SKM-1 (cell line): ENCODE data around the gene PLSCR4.
"Not testable (repeated sequence)": the region's sequence is repeated elsewhere in the genome, so short reads cannot be mapped to it uniquely, and the experiment has no call there.

Source experiments
- DNase-seq: peaks from one replicate; lab custom pipeline; 2025; ENCODE audit not compliant: unreplicated experiment; lab: John Stamatoyannopoulos, UW

The PLSCR4 gene

DNA sequence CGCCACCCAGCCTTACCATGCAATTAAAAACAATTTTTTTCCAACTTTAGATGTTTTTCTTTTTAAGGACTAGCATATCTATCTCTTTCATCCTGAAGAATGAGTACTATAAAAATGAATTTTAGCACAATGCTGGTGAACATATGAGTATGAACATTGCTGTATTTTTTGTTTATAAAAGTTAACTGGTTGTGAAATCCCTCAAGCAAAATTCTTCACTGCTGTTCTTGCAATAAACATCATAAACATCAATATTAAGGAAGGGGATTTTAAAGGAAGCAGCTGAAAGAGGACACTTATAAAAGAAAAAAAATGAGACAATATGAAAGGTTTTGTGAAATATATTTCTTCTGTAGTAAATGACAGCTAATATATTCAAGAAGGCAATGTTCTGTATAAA, 3.0 kb downstream of the PLSCR4 start:
- DNase-seq, result no peak

DNA sequence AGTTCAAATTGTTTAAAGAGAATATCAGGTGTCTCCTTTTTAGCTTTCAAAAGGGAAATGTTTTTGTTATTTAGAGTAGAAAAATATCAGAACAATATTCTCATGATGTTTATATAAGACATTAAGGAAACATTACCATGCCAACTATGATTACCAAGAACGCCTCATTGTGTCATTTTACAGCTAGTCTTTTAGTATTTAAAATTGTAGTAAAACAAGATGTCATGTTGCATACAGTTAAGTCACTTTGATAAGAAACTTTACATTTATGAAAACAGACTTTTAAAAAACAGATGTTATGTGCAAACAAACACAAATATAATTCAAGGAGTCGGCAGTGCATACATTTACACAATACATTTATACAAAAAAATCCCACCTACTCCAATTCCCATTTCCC, 4.4 kb downstream of the PLSCR4 start:
- no peak for DNase-seq

DNA sequence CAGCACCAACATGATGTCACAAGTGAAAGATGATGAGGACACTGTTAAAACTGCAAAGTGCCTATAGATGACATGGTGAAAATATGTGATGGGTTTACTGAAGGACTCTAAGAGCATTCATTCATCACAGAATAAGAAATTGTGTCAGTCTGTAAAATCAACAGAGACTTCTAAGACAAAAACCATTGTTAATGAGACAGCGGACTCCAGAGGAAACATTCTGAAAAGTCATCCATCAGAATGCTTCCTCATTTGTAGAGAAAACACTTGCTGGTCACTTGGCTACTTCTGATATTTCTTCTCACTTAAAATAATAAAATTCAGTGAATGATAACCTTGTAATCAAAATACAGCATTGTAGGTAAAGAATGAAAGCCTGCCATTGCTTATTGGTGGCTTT, 7.3 kb downstream of the PLSCR4 start:
- DNase-seq, result no peak

GRCh38 chr3:146241523-146242240, 9.2 kb downstream of the PLSCR4 start:
- DNase-seq, result no peak

GRCh38 chr3:146233487-146233886, 17.4 kb downstream of the PLSCR4 start:
- no peak for DNase-seq

DNA sequence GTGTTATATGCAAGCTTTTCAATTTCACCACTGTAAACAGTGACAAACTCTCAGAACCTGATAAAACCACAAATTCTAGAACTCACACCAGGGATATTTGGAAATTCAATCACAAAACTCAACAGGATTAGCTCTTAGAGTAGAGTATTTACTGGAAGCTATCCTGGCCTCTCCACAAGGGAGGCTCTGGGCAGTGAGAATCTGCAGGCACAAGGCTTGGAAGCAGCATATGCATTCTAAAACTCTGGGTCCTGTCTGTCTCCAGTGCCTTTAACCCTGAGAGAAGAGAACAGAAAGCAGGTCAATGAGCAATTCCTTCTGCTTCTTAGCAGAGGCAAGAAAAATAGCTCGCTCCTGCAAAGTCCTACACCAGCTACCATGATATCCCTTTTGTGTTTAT, 23.4 kb downstream of the PLSCR4 start:
- no peak for DNase-seq

GRCh38 chr3:146226881-146227280, 24.0 kb downstream of the PLSCR4 start:
- DNase-seq, result no peak

DNA sequence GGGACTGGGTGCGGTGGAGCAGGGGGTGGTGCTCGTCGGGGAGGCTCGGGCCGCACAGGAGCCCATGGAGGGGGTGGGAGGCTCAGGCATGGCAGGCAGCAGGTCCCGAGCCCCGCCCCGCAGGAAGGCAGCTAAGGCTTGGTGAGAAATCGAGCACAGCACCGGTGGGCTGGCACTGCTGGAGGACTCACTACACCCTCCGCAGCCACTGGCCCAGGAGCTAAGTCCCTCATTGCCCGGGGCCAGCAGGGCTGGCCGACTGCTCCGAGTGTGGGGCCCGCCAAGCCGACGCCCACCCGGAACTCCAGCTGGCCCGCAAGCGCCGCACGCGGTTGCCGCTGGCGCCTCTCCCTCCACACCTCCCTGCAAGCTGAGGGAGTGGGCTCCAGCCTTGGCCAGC, 25.4 kb downstream of the PLSCR4 start:
- not testable (repeated sequence) for DNase-seq

- no peak for DNase-seq
Observed at GRCh38 chr3:146223401-146224373, 27.2 kb downstream of the PLSCR4 start.

DNA sequence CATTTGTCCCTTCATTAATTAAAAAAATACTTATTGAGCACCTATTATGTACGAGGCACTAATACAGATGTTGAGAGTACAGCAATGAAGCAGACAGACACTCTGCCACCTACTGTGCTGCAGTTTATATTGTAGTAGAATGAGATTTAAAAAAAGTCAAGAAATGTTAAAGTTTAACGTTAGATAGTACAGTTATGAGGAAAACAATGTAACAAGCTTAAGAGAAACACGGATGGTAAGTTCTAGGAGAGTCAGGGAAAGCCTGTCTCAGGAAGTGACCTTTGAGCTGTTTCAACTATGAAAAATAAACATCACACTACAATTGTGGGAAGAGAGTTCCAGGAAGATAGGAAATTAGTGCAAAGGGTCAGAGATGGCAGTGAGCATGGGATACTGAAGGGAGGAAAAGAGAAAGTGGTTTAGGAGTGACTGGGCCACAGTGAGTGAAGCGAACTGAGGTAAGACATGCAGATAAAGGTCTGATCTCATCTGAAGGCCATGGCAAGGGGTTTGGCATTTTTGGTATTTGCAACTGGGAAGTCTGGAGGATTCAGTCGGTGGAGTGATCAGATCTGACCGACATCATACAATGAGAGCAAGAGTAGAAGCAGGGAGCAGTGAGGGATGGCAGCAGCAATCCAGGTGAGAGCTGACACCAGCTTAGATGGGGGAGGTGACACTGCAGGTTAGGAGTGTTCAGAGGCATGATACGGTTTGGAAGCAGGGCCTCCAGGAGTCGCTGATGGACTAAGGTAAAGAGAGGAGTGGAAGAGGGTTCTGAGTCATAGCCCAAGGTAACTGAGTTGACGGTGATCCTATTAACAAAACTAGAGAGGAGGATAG, 28.5 kb downstream of the PLSCR4 start:
- DNase-seq, result no peak

GRCh38 chr3:146221276-146221675, 29.6 kb downstream of the PLSCR4 start:
- DNase-seq, result no peak

DNA sequence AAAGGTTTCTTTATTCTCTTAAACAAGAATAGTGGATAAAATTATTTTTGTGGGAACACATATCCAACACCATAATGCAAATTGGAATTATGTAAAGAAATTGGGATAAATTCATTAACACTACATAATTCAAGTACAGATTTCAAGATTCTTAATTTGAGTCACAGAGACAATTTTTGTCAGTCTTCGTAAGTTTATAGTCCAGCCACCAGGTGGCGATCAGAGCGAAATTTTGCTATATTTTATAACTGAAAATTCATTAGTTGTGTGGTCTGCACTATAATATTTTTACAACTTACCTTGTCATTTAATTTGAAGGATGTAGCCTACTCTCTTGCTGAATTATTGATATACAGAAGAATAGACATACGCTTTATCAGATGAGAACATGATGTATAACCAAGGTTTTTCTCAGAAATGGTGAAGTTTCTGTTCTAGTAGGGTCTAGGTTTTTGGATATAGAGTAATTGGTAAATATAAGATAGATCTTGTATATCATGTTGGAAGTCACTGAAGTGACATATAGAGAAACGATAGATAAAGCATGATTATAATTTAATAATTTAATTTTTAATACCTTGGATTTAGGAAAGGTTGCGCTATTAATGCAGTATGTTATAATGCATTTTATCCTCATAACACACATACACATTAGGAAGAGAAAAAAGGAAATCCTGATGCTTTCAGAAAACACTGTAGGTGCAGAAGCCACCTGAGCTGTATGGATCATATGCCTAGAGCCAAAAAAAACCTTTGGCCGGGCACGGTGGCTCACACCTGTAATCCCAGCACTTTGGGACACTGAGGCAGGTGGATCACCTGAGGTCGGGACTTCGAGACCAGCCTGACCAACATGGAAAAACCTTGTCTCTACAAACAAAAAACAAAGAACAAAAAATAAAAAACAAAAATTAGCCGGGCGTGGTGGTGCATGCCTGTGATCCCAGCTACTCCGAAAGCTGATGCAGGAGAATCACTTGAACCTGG, 31.7 kb downstream of the PLSCR4 start:
- DNase-seq, result no peak

DNA sequence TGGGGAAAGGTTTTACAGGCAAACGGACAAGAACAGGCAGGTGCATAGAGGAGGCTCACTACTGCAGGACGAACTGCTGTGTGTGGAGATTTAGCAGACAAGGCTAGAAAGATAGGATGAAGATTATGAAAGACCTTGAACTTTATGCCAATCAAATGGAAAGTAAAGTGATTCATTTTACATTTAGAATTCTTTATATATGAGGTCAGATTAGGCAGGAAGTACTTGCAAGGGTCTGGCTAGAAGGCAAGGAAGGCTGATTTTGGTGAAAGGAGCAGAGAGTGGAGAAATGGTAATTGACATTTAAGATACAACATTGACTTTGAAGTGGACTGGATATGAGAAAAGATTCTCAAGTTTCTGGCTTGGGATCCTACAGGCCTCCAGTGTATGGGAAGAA, 33.6 kb downstream of the PLSCR4 start:
- no peak for DNase-seq

DNA sequence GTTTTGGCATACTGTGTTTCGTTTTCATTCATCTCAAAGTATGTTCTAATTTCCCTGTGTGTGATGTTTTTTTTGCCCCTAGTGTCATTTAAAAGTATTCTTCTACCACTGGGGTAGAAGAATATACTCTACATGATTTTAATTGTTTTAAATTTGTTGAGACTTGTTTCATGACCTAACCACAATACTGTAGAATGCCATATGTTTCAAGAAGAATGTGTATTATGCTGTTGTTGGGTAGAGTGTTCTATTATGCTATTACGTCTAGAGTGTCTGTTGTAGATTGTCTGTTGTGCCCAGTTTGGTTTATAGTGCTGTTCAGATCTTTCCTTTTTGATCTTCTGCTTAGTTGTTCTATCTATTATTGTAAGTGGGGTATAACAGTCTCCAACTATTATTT, 36.4 kb downstream of the PLSCR4 start:
- DNase-seq, result no peak

DNA sequence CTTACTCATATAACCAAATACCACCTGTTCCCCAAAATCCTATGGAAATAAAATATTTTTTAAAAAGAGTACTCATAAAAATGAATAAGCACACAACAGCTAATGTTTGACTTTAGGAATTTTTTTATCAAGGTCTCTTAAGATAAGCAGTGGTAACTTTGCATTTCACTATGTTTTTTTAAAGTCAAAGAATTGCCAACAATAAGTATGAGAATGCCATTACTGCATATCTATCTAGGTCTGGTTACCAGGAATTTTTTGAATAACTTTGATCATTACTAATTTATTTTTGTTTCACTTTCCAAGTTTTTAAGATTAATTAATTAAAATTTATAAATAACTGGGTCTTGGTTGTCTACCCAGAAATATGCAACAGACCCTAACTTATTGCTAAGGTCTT, 41.5 kb downstream of the PLSCR4 start:
- DNase-seq, result no peak

GRCh38 chr3:146203776-146204175, 47.1 kb downstream of the PLSCR4 start:
- no peak for DNase-seq

GRCh38 chr3:146200461-146201220, 50.3 kb downstream of the PLSCR4 start:
- DNase-seq, result no peak

GRCh38 chr3:146199762-146200161, 51.1 kb downstream of the PLSCR4 start:
- DNase-seq, result no peak

- DNase-seq, result no peak
Observed at GRCh38 chr3:146196789-146197188, 54.1 kb downstream of the PLSCR4 start.
